Fibroblast of villous mesenchyme (primary cell): ENCODE measurements around the gene ANKRD44. TPM values are rescaled to one million over a fixed set of nuclear protein-coding genes. Genes with fewer than 3 reads are reported as not detected.

Experiments used
- DNase-seq: peaks from one replicate; pipeline ENCODE4 v3.0.0-alpha.2; 2010; ENCODE audit warnings: low read depth
- H3K4me3 ChIP-seq: 2 replicates; pipeline ENCODE4 v1.5.1; 2011; ENCODE audit warnings: low read depth, mild to moderate bottlenecking, low read length
- total RNA-seq: library from RNA; depleted of rRNA; stranded (reverse); fragments of >200 nt; gene quantifications from 2 replicates; pipeline ENCODE4 v1.2.3, GENCODE V29; 2012
- TF ChIP-seq, protein P1 (sequence below): IDR thresholded peaks from 2 replicates; pipeline ENCODE4 v1.5.1; 2012; ENCODE audit warnings: low read depth, mild to moderate bottlenecking, low read length; ENCODE audit not compliant: insufficient read depth

ANKRD44 gene
- total RNA-seq, 1 donor: 3.9 TPM

DNA sequence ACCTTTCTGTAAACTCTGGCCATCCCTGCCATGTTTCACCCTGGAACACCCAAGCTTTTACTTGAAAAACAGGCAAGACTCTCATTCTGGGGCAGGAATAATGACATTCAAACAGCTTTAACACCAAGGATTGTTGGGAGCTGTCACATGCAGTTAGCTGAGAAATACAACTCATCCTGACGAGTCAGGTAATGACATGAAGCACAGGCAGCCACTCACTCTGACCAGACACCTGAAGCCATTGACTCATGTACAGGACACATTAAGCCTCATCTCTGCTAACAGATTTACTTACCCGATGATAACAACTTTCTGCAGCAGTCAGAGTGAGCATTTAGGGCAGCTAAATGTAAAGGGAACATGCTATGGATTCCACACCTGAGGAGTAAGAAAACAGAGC, 220.9 kb downstream of the ANKRD44 start:
- TF ChIP-seq, protein P1, sequence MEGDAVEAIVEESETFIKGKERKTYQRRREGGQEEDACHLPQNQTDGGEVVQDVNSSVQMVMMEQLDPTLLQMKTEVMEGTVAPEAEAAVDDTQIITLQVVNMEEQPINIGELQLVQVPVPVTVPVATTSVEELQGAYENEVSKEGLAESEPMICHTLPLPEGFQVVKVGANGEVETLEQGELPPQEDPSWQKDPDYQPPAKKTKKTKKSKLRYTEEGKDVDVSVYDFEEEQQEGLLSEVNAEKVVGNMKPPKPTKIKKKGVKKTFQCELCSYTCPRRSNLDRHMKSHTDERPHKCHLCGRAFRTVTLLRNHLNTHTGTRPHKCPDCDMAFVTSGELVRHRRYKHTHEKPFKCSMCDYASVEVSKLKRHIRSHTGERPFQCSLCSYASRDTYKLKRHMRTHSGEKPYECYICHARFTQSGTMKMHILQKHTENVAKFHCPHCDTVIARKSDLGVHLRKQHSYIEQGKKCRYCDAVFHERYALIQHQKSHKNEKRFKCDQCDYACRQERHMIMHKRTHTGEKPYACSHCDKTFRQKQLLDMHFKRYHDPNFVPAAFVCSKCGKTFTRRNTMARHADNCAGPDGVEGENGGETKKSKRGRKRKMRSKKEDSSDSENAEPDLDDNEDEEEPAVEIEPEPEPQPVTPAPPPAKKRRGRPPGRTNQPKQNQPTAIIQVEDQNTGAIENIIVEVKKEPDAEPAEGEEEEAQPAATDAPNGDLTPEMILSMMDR: no peak
- DNase-seq: no peak
- H3K4me3 ChIP-seq: no peak overlapping the region

DNA sequence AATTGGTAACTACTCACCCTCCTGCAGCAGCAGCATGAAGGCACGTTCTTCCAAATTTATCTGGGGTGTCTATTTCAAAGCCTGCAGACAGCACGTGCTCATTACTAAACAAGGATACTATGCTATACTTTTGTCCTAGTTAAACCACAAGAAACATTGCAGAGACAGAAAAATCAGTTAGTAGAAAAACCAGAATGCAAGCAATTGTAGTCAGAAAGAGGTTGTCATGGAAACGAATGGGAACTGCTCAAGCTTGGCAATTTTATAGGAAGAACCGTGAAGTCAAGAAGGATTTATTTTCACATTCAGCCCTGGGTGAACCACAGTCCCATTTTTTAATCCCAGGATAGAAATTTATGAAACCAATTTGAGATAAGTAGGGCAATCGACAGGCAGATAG, 221.9 kb downstream of the ANKRD44 start:
- TF ChIP-seq, protein P1: no peak
- DNase-seq: peak; percentile 51
- no peak overlapping the region for H3K4me3 ChIP-seq

DNA sequence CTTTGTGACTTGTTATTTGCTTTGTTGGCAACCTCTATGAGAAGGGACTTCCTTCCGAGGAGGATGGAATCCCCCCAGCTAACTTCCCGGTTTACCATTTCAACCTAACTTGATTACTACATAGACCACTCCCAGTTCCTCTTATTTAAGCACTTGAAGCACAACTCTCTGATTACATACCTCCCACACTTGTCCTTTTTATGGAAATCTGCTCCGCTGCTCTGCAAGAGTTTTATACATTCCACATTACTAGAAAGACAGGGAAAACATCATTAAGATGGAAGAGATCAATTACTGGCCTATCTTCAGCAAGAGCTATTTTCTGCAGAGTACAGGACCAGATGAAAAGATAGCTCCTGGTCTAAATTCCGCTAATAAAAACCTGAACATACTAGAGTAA, 224.1 kb downstream of the ANKRD44 start:
- TF ChIP-seq, protein P1: no peak

DNA sequence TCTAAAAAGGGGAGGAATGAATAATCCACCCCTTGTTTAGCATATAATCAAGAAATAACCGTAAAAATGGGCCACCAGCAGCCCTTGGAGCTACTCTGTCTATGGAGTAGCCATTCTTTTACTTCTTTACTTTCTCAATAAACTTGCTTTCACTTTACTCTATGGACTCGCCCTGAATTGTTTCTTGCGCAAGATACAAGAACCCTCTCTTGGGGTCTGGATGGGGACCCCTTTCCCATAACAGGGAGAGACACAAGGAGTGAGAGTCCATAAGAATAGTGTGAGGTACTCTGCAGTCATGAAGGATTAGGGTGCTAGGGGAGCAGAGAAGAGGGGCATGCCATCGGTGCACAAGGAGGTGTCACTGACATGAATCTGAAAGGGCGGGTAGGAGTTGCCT, 224.9 kb downstream of the ANKRD44 start:
- TF ChIP-seq, protein P1: no peak
- no peak overlapping the region for H3K4me3 ChIP-seq
- no peak for DNase-seq

More for the DNA sequence above, 224.1 kb downstream of the ANKRD44 start:
- no peak overlapping the region for H3K4me3 ChIP-seq
- DNase-seq: peak; percentile 12

DNA sequence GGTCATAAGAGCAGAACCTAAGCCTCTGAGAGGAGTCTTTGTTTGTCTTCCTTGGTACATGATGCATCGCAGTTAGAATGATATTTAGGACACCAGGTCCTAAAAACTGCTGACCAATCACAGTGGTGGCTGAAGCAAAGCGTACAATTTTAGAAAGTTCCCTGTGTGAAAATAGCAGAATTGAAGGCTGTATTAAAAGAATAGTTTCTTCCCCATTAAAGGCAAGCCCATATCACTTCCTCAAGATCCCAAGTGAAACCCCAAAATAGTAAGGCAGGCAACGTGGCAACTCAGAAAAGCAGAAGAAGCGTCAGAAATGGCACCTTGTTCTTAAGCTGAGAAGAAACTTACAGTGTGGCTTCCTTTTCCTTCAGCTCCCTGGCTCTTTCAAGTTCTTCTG, 229.3 kb downstream of the ANKRD44 start:
- no peak overlapping the region for H3K4me3 ChIP-seq
- DNase-seq: no peak
- TF ChIP-seq, protein P1: no peak

DNA sequence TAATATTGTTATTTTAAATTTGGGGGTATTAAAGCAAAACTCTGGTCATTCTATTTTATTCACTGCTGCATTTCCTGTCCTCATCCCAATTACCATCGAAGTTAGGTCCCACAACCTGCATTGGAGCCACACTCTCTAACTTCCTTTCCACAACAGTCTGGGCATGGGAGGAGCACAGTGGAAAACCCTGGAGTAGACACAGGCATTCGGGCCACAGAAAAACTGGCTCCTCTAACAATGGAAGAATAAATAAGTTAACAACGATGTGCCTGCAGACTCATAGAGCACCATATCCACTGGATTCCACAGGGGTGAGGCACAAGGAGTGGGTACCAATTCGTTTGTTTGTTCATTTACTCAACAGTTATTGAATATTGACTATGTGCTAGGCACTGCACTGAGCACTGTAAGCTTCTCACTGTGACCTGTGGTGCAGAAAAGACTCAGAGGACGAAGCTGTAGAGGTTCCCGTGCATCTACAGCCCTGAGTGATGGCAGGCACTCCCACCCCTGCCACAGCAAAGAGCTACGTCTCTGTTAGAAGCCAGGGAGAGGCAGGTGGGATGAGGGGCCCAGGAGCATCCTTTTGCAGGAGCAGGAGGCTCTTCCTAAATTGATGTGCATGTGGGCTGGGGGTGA, 229.9 kb downstream of the ANKRD44 start:
- no peak for DNase-seq
- H3K4me3 ChIP-seq: no peak overlapping the region
- TF ChIP-seq, protein P1: no peak
